ENCODE measurements around the gene GPD1.

The GPD1 gene

GRCh38 chr12:50103767-50104321, at the start of gene GPD1:
Gene GPD1 (plus strand): TSS chr12:50104008. CDS start chr12:50104051, 43 bp downstream.
- peak; percentile 66 for DNase-seq

- peak; percentile 71 for DNase-seq
Observed at GRCh38 chr12:50055831-50056638, 47.8 kb upstream of the GPD1 start.

DNA sequence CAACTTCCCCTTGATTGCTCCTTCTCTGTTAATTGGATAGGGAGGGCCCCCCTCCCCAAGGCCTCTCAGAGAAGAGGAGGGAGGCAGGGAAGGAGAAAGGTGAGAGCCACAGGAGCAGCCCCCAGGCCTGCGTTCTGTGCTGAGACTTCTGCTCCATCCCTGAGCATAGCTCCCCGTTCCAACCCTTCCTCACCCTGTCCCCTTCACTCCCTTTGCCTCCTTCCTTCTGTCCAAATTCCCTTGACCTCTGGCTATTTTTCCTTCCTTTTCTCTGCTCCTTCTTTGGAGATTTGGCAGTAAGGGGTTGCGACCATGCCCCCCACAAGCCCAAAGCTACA, 47.2 kb upstream of the GPD1 start:
- DNase-seq, result no peak

DNA sequence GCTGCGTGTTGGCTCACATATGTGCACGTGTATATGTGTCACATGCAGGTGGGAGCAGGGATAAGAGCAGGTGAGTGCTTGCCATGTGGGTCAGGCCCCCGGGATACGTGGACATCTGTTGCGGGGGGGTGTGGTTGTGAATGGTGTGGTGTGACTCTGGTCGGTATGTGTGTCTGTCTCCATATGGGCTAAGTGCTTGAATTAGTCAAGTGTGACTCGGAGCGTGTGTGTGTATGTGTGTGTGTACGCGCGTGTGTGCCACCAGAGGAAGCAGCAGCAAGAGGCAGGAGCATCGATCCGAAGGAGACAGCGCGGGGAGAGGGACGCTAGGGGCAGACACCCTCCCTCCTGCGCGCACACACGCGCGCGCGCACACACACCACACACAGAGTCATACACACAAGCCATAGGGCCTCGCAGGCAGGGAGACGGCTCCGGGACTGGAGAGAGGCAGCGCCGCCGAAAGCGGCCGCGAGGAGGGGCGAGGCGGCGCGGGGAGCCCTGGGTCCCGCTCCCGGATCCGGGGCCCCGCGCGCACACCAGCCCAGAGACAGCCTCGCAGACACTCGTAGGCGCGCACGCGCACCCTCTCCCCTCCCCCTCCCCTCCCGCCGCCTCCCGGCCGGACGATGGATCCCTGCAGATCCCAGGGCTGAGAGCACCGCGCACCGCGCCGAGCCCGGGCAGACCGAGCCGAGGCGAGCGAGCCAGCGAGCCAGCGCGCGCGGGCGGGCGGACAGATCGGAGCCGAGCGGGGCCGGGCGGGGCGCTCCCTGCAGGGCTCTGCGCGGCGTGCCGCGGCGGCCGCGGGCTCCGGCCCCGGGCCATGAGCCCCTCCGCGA, 46.6 kb upstream of the GPD1 start, which contains the start of gene ASIC1:
TSS of gene ASIC1 (plus strand) at position 597 of the 842 bp plus-strand sequence. CDS start 1,171 bp downstream, outside the sequence.
- peak; percentile 86 for DNase-seq

DNA sequence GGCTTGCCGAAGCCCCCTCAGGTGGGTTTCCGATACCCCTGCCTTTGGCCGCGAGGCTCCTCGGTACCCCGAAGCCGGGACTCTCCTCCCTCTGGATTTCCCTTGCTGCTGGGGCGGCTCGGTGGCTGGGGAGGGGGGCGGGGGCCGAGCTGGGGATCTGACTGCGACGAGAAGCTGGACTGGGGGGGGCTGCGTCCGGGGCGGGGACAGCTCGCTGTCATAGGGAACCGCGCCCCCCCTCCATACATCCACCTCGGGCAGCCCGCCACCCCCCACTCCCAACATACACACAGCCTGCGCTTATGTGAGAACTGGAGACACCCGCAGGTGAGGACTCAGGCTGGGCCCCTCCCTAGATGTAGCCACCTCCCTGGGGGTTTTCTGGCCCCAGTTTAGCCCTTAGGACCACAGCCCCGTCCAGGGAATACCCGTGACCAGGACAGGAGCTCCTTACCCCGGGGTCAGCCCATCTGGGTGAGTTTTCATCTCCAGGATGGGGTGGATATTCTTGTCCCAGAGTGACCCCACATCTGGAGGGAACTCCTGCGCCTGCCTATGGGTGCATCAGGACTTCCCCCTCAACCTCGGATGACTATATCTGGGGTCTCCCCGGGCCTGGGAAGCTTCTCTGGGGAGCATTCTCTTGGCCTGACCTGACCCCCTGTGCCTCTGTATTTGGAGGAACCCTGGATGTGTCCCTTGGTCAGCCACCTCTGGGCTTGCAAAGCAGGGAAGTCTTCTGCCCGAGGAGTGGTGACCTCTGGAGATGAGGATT, 45.7 kb upstream of the GPD1 start:
- no peak for DNase-seq

GRCh38 chr12:50058743-50059312, 45.0 kb upstream of the GPD1 start:
- no peak for DNase-seq

GRCh38 chr12:50059440-50060119, 44.2 kb upstream of the GPD1 start:
- no peak for DNase-seq

GRCh38 chr12:50060120-50060468, 43.7 kb upstream of the GPD1 start:
- no peak for DNase-seq

DNA sequence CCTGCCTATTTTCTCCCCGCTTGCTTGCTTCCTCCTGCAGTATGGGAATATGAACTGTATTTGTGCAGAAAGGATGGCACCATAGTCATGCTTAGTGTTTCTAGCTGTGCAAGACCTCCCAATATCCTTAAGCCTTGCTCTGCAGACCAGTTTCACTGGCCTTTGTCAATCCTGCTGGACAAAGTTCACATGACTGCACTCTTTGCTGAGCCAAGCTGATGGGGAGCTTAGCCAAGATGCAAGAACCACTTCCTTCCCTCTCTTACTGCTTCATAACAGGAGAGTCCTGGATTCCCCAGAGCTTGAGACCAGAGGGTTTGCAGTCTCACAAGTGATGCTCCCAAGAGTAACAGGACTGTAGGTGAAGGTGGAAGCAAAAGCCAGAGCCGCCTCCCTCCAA, 42.6 kb upstream of the GPD1 start:
- no peak for DNase-seq

GRCh38 chr12:50061946-50062686, 41.7 kb upstream of the GPD1 start:
- DNase-seq, result no peak

GRCh38 chr12:50062728-50063460, 40.9 kb upstream of the GPD1 start:
- peak; percentile 59 for DNase-seq

- DNase-seq, result no peak
Observed at GRCh38 chr12:50065726-50066310, 38.0 kb upstream of the GPD1 start.

DNA sequence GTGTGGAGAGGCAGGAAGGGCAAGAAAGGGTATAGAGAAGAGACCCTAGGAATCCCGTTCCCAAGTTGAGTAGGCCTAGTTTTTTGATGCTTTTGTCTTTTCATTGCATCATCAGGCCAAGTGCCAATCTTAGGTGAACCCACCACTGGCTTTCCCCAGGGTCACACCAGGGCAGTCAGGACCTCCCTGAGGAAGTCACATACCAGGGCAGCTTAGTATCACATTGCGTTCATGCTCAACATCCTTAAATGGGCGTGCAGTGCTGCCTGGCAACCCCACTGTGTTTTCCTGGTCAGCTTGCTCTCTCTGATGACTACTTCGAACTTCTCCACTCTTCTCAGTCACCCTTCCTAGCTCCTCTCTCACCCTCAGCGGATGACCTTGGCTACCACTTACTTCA, 37.4 kb upstream of the GPD1 start:
- DNase-seq, result no peak

GRCh38 chr12:50069069-50069468, 34.7 kb upstream of the GPD1 start:
- DNase-seq, result no peak

DNA sequence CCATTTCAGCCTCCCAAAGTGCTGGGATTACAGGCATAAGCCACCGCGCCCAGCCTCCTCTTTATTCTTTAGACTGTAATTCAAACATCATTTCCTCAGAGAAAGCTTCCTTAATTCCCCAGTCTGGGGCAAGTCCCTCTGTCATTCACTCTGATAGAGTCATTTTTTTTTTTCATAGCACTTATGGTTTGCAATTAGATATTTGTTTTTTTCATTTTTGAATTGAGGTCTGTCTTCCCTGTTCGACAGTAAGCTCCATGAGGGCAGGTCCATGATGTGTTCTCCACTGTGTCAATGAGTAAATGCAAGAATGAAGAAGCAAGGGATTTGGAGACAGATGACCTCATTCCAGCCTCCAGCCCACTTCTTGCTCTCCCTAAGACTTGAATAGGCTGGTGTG, 34.3 kb upstream of the GPD1 start:
- no peak for DNase-seq

GRCh38 chr12:50070314-50071060, 33.3 kb upstream of the GPD1 start:
- peak; percentile 95 for DNase-seq

- no peak for DNase-seq
Observed at GRCh38 chr12:50072198-50072907, 31.5 kb upstream of the GPD1 start.

DNA sequence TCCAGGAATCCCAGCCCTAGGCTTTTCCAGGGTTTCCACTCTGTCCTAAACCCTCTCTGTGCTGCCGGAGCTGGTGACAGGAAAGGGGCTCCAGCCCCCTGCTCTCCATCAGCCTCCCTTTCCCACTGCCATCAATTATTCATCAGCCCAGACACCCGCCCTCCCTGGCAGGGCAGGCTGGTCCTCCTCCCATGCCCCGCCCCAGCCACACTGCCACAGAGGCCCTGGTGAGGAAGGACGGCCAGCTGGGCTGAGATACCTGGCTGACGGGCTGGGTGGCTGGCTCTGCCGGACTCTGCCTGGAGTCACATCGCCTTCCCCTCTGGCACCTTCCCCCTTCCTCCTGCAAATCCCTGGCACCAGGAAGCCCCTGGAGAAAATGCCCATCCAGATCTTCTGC, 30.6 kb upstream of the GPD1 start:
- no peak for DNase-seq

- no peak for DNase-seq
Observed at GRCh38 chr12:50073712-50074111, 30.1 kb upstream of the GPD1 start.

All from eye (tissue), 1 donor.